Testis (tissue), 3 donors: ENCODE data around the gene TTLL5. TPM values are rescaled to one million over a fixed set of nuclear protein-coding genes. Genes with fewer than 3 reads are reported as not detected.

Experiments used
- DNase-seq: peaks from one replicate; pipeline ENCODE4 v3.0.0-alpha.2; 2019
- H3K27ac ChIP-seq, 2 donors: fragments of 200-600 bp; sonication (generic); one replicate each; pipeline ENCODE4 v1.5.1; 2019
- H3K27me3 ChIP-seq: fragments of 200-600 bp; sonication (generic); one replicate; pipeline ENCODE4 v1.5.1; 2019
- H3K36me3 ChIP-seq: fragments of 200-600 bp; sonication (generic); one replicate; pipeline ENCODE4 v1.5.1; 2017; ENCODE audit warnings: low read depth; ENCODE audit errors: missing control alignments
- H3K4me1 ChIP-seq: fragments of 200-600 bp; sonication (generic); one replicate; pipeline ENCODE4 v1.5.1; 2019
- H3K4me3 ChIP-seq, 2 donors: fragments of 200-600 bp; sonication (generic); one replicate each; pipeline ENCODE4 v1.5.1; 2017 to 2019
- H3K9me3 ChIP-seq: fragments of 200-600 bp; sonication (generic); one replicate; pipeline ENCODE4 v1.5.1; 2017
- CTCF ChIP-seq, 3 experiments: fragments of 450-650 bp in 2 of 3; fragments of 200-600 bp in 1 of 3; sonication (generic) in 1 of 3; IDR thresholded peaks; one replicate each; pipeline ENCODE4 v1.5.1; 2016 to 2019; ENCODE audit warnings: antibody characterized with exemption in 3 of 3, mild to moderate bottlenecking in 2 of 3, moderate library complexity in 1 of 3
- POLR2A ChIP-seq: fragments of 450-650 bp; IDR thresholded peaks from one replicate; pipeline ENCODE4 v1.6.1; 2017; ENCODE audit warnings: antibody characterized with exemption, mild to moderate bottlenecking, moderate library complexity
- WGBS, 2 donors: methylation state at CpG; one replicate each; pipeline ENCODE4 v1.1.5; 2018; 5-methylcytosine and 5-hydroxymethylcytosine counted together
- intact Hi-C: fragments of 100-400 bp; cut with DNase I; formaldehyde crosslinking; loops from one replicate; pipeline ENCODE4 v1.15.1; 2023; ENCODE audit warnings: low total_unique reads
- polyA plus RNA-seq: library from polyadenylated mRNA; stranded (reverse); fragments of 350-450 nt; fragmentation: Illumina TruSeq; extraction: RNeasy Lipid Tissue Mini Kit (QIAGEN cat#74804); gene quantifications from one replicate; pipeline ENCODE4 v1.2.3, GENCODE V29; 2014; ENCODE audit warnings: low read depth, low replicate concordance; ENCODE audit not compliant: insufficient read depth
- total RNA-seq, 2 donors: library from RNA; depleted of rRNA; stranded (reverse); fragments of >200 nt; gene quantifications; one replicate each; pipeline ENCODE4 v1.2.3, GENCODE V29; 2016

TTLL5 gene
- total and polyA plus RNA-seq, 3 donors from 2014 or later = 112 to 318 (median 155) TPM

- no peak for DNase-seq
- Histone ChIP-seq H3K27ac (no peak overlapping the region), H3K27me3 (no peaks in the 10 kb centered on the region), H3K9me3 (no peaks in the 10 kb centered on the region), H3K36me3 (no peaks in the 10 kb centered on the region), H3K4me1 (no peaks in the 10 kb centered on the region), H3K4me3 (no peak overlapping the region)
- WGBS, 2 donors = 77 to 87% methylated on average over 3 of the region's 3 CpGs
- TF ChIP-seq POLR2A = no peak
- no peak for TF ChIP-seq CTCF (IDR thresholded peaks at IDR 0.05)
- intact Hi-C loops = no loop called here
Measured at GRCh38 chr14:75738192-75738591, 77.1 kb downstream of the TTLL5 start.

DNA sequence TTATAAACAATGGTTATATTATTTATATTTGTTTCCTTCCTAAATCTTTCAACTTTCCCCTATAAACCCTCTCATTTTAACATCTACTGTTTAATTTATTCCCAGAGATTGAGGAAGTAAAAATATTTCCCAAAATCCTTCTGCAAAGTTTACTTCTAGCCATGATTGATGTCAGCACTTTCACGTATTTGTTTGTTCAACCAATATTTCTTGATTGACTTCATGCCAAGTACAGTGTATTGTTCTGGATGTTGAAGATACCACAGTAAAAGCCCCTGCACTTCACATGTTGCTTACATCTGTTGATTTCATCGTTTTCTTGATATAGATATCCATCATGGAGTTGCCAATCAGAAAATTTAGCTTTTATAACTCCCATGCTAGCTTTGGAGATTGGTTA, 81.8 kb downstream of the TTLL5 start:
- Histone ChIP-seq H3K36me3 (no peaks in the 10 kb centered on the region), H3K27me3 (no peaks in the 10 kb centered on the region), H3K27ac (no peak overlapping the region), H3K4me1 (no peaks in the 10 kb centered on the region), H3K4me3 (no peak overlapping the region), H3K9me3 (no peaks in the 10 kb centered on the region)
- intact Hi-C loops = no loop called here
- no peak for DNase-seq
- 88% methylated on average over 2 of the region's 2 CpGs for WGBS, 2 donors
- TF ChIP-seq POLR2A = no peak
- TF ChIP-seq CTCF (IDR thresholded peaks at IDR 0.05) = no peak

- H3K4me3 ChIP-seq = no peak overlapping the region
- TF ChIP-seq POLR2A (no peak), CTCF (IDR thresholded peaks at IDR 0.05) (no peak)
- H3K36me3 ChIP-seq = no peaks in the 10 kb centered on the region
- H3K27me3 ChIP-seq = no peaks in the 10 kb centered on the region
- intact Hi-C loops = no loop called here
- 92 to 93% methylated on average over 2 of the region's 2 CpGs for WGBS, 2 donors
- no peaks in the 10 kb centered on the region for H3K9me3 ChIP-seq
- H3K27ac ChIP-seq = no peak overlapping the region
- DNase-seq = no peak
- no peaks in the 10 kb centered on the region for H3K4me1 ChIP-seq
Measured at GRCh38 chr14:75747899-75748298, 86.9 kb downstream of the TTLL5 start.

- 85 to 90% methylated on average over 1 of the region's 1 CpG for WGBS, 2 donors
- no peak overlapping the region for H3K27ac ChIP-seq
Measured at GRCh38 chr14:75748336-75748735, 87.3 kb downstream of the TTLL5 start.

More at GRCh38 chr14:75748336-75748735, 87.3 kb downstream of the TTLL5 start:
- no peaks in the 10 kb centered on the region for H3K9me3 ChIP-seq
- no peaks in the 10 kb centered on the region for H3K36me3 ChIP-seq
- H3K27me3 ChIP-seq = no peaks in the 10 kb centered on the region
- intact Hi-C loops = no loop called here
- no peak for TF ChIP-seq POLR2A
- TF ChIP-seq CTCF (IDR thresholded peaks at IDR 0.05) = no peak
- DNase-seq = no peak
- no peaks in the 10 kb centered on the region for H3K4me1 ChIP-seq
- no peak overlapping the region for H3K4me3 ChIP-seq
